ENCODE data around the gene CLEC1A.

CLEC1A gene

GRCh38 chr12:10101648-10102220 is 2.9 kb upstream of the CLEC1A start:
- in situ Hi-C loops (cut with HindIII; ENCODE audit: low sequenced_read_pairs): no loop called here

DNA sequence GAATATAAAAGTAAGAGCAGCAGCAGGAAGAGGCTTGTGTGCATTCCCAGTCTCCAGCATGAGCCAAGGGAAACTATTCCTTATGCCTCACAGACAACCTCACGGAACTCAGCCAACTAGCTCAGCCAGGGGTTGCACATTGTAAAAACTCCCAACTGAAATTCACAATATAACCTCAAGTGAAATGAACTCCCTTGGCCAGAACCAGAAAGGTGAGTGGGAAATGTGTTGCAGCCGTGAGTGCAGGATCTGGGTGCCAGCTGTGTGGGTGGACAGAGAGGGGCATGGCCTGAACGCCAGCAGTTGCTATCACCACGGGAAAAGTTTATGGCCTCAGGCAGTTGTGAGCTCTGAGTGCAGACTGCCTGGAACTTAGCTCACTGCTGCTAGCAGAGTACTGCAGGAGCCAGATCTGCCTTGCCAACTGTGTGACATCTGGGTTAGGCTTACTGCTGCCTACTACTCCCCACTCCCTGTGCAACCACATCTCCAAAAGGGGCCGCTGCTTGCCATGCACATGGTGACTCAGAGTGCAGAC is 2.3 kb upstream of the CLEC1A start:
- in situ Hi-C loops (cut with HindIII; ENCODE audit: low sequenced_read_pairs): no loop called here

DNA sequence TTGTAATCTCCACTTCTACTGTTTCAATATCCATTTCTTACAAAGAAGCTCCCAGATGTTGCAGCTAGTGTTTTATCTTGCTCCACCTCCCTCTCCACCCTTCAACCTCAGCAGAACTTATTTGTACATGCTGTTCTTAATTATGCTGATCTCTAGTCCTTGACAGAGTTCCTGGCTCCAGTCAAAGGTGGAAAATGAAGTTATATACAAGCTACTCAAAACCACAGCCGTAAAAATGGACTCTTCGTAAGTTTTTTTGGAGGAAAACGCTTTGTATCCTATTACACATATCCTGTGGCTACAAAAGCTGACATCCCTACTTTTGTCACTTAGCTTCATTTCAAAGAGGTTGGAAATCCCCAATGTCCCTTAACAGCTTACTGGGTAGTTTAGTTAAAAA is 1.3 kb downstream of the CLEC1A start:
- in situ Hi-C loops (cut with HindIII; ENCODE audit: low sequenced_read_pairs): no loop called here

DNA sequence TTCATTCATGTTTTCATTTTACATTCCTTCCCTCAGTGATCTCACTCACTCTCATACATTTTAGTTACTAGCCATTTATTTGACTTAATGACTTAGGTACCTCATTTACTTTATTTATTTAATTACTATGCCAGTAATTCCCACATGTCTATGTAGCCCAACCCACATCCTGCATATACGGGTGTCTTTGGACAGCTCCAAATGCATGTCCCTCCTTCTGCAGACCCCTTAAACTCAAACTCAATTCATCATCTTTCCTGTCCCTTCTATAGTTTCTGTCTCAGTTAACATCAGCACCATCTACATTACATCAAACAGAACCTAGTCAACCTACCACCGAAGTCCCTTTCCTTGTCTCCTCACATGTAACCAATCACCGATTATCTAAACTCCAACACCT is 2.8 kb downstream of the CLEC1A start:
- in situ Hi-C loops (cut with HindIII; ENCODE audit: low sequenced_read_pairs): no loop called here

DNA sequence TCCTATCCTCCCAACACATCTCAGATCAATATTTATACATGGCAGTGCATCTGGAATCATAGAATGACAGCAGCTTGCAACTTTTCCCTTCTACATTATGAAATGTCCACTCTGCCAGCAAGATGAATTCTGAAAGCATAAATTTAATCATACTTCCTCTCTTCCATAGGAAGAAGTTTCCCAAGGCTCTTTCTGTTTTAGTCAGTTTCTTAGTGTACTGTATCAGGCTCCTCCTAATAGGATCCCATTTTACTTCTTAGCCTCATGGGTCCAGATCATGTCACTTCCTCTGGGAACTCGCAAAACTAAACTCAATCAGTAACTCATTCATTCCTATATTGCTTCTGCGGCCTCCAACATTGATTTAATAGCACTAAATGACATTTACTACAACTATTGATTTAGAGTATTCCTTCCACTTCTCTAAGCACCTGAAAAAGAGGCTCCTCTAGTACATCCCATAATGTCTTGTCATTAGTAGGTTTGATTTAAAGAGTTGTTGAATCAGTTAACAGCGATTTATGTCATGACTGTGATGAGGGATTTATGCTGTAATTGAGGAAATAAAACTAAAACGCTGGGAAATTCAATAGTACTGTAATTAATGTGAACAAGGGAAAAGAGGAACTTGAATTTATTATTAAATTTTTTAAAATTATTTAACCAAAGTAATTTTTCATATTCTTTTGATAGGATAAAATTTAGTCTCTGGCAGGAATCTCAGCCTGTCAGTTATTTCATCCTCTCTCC is 4.0 kb downstream of the CLEC1A start:
- in situ Hi-C loops (cut with HindIII; ENCODE audit: low sequenced_read_pairs): no loop called here

- in situ Hi-C loops (cut with HindIII; ENCODE audit: low sequenced_read_pairs): no loop called here
Measured at GRCh38 chr12:10088955-10089900, 9.6 kb downstream of the CLEC1A start.

GRCh38 chr12:10088031-10088430 is 10.8 kb downstream of the CLEC1A start:
- in situ Hi-C loops (cut with HindIII; ENCODE audit: low sequenced_read_pairs): no loop called here

- in situ Hi-C loops (cut with HindIII; ENCODE audit: low sequenced_read_pairs): no loop called here
Measured at GRCh38 chr12:10086387-10086786, 12.4 kb downstream of the CLEC1A start.

DNA sequence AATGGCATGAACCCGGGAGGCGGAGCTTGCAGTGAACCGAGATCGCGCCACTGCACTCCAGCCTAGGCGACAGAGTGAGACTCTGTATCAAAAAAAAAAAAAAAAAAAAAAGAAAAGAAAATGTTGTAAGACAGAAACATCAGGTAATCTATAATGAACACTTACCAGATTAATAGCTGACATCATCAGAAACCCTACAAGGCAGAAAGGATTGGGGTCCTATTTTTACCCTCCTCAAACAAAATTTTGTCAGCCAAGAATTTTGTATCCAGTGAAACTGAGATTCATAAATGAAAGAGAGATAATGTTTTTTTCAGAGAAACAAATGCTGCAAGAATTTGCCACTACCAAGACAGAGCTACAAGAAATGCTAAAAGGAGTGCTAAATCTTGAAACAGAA is 14.1 kb downstream of the CLEC1A start:
- in situ Hi-C loops (cut with HindIII; ENCODE audit: low sequenced_read_pairs): loop anchor here (5.0 kb wide), 1 partner anchor 68 kb away; no protein-coding TSS in a partner anchor

- in situ Hi-C loops (cut with HindIII; ENCODE audit: low sequenced_read_pairs): loop anchor here (5.0 kb wide), 1 partner anchor 70 kb away; no protein-coding TSS in a partner anchor
Measured at GRCh38 chr12:10082117-10082874, 16.5 kb downstream of the CLEC1A start.

GRCh38 chr12:10075451-10075850 is 23.3 kb downstream of the CLEC1A start:
- in situ Hi-C loops (cut with HindIII; ENCODE audit: low sequenced_read_pairs): no loop called here

GRCh38 chr12:10073261-10073660 is 25.5 kb downstream of the CLEC1A start:
- in situ Hi-C loops (cut with HindIII; ENCODE audit: low sequenced_read_pairs): no loop called here

- in situ Hi-C loops (cut with HindIII; ENCODE audit: low sequenced_read_pairs): no loop called here
Measured at GRCh38 chr12:10072131-10072530, 26.7 kb downstream of the CLEC1A start.

DNA sequence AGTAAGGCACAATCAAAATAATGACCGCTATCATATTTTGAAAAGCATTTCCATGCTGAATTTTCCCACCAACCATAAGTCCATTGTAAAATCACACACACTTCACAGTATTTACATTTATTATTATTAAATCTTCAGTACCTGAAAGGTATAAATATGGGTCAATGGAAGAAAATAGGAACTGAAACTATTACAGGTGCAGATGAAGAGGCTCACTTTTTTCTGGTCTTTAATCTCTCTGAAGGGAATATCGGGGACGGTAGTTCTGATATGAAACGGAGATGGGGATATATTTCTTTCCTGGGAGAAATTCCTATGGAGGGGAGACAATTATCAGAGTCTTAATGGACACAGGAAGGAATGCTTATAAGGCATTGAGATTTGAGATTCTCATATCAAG is 28.4 kb downstream of the CLEC1A start:
- in situ Hi-C loops (cut with HindIII; ENCODE audit: low sequenced_read_pairs): no loop called here

DNA sequence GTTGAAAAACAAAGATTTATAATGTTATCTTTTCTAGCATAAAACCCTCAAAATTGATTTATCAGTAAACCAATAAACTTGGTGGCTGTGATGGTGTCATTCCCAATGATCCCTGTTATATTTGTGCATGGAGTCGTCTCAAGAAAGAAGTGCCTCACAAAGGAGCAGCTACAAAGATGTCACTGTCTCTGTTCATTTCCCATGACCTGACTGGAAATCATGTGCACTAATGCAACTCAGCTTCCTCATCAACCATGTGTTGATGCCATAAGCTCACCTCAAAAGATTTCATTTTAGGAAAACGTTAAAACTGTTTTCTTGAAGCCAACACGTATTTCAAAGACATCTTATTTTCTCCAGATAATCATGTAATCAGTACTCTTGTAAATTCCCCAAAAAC is 28.8 kb downstream of the CLEC1A start:
- in situ Hi-C loops (cut with HindIII; ENCODE audit: low sequenced_read_pairs): no loop called here

GRCh38 chr12:10069099-10069498 is 29.7 kb downstream of the CLEC1A start:
- in situ Hi-C loops (cut with HindIII; ENCODE audit: low sequenced_read_pairs): no loop called here

DNA sequence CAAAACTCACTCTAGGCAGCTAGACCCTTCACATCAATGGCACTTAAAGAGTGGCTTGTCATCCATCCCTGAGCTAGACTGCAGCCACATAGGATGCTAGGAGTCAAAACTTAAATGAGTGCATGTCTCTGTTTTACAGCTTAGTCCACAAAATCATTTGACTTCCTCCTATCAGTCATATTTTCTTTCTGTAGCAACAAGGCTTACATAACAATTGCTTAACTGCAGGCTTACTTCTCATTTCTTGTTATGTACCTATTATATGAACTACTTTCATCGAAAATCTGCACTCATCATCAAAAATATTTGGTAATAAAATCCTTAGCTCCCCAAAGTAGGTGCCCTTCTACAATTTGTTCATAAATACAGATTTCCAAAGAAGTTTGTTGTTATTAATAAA is 30.1 kb downstream of the CLEC1A start:
- in situ Hi-C loops (cut with HindIII; ENCODE audit: low sequenced_read_pairs): no loop called here

- in situ Hi-C loops (cut with HindIII; ENCODE audit: low sequenced_read_pairs): no loop called here
Measured at GRCh38 chr12:10067942-10068341, 30.8 kb downstream of the CLEC1A start.

GRCh38 chr12:10067264-10067663 is 31.5 kb downstream of the CLEC1A start:
- in situ Hi-C loops (cut with HindIII; ENCODE audit: low sequenced_read_pairs): no loop called here

DNA sequence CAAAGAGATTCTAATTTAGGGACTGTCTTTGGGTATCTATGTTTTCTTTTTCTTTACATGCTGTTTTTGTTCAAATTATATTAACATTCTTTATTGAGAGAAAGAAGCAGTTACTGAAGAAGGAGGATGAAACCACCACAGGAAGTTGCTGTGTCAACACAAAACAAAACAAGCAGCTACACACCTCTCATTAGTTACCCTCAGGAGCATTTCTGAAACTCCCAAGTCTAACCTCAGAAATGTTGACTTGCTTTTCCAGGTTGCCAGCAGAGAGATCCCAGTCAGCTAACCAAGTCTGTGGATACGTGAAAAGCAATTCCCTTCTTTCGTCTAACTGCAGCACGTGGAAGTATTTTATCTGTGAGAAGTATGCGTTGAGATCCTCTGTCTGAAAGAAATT is 33.5 kb downstream of the CLEC1A start:
- in situ Hi-C loops (cut with HindIII; ENCODE audit: low sequenced_read_pairs): no loop called here

DNA sequence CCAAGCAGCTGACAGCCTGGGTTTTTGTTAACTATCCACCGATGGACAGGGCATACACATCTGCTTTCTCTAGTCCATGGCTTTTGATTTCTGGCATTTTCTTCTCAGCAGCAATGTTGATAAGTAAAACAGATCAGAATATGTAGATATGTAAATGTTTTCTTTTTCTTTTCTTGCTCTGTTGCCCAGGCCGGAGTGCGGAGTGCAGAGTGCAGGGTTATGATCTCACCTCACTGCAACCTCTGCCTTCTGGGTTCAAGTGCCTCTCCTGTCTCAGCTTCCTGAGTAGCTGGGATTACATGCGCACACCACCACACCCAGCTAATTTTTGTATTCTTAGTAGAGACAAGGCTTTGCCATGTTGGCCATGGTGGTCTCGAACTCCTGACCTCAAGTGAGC is 40.4 kb downstream of the CLEC1A start:
- in situ Hi-C loops (cut with HindIII; ENCODE audit: low sequenced_read_pairs): no loop called here
